HUDEP-2 (cell line): ENCODE data around the gene KLHL8.
A peak's percentile ranks its signal among the peaks of the same experiment; 100 is the strongest.
"Not testable (repeated sequence)": the region's sequence is repeated elsewhere in the genome, so short reads cannot be mapped to it uniquely, and the experiment has no call there.

ENCODE experiments used
- DNase-seq, 76 experiments: peaks; one replicate each; lab custom pipeline; 2025; ENCODE audit not compliant: unreplicated experiment in 76 of 76; lab: John Stamatoyannopoulos, UW

Gene KLHL8

DNA sequence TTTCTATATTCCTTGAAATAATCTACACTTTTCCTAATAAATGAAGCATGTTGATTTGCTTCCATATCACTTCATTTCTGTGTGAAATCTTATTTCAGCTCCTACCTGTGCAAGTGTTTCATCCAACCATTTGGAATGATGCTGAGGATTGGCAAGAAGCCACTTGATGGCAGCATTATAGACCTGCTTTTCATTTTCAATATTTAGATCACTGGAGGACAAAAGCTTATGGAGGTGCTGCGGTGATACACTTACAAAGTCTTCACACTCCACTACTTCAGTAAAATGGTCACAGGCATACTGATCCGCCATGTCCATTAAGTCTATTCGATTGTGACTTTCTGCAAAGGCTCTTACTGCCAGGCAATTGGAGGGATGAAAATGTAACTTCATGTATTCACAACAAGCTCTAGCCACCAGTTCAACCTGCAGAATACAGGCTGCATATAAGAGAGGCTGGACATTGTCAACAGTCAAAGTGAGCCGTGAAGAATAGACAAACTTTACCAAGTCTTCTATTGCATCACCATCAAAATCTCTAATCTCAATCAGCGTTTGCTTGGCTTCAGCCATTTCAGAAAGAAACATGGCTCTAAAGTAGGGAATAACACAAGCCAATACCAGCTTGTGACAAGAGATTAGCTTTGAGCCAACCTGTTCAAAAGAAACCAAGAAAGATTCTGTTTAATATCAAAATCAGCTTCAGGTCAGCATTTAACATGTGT lies 35.1 kb downstream of the KLHL8 start:
- no peak for DNase-seq

DNA sequence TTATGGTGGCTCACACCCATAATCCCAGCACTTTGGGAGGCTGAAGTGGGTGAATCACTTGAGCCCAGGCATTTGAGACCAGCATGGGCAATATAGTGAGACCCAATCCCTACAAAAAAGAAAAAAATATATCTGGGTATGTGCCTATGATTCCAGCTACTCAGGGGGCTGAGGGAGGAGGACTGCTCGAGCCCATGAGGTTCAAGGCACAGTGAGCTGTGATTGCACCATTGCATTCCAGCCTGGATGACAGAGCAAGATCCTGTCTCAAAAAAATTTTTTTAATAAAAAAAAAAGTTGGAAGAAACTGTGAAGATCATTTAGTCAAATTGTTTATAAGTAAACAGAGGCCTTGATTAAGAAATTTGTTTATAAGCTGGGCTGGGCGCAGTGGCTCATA lies 39.7 kb downstream of the KLHL8 start:
- DNase-seq: no peak

DNA sequence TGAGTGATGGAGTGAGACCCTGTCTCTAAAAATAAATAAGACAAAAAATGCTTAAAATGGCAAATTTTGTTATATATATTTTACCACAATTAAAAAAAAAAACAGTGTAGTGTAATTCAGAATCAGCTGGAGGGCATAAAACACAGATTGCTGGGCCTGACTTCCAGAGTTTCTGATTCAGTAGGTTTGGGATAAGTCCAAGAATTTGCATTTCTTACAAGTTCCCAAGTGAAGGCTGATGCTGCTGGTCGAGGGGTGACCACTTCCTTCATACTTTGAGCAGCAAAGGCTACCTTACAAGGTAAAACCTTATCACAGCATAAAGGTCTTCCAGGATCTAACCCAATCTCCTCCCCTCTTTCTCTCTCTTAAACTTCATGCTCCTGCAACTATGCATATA lies 40.7 kb downstream of the KLHL8 start:
- DNase-seq: no peak

DNA sequence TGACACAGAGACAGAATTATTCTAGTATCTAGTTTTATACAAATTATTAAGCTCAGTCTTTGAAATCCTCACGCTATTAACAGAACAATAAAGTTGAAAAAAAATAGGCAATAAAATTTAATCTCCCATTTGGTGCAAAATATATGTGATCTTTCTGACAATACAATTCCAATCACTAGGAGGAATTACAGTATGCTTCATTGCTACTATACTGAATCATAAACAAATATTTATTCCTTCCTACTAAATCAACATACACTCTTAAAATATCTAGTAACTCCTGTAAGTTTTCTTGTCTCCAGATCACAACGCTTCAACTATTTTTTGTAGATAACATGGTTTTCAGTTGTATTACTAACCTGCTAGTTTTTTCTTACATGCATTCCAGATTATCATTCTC lies 45.7 kb downstream of the KLHL8 start:
- no peak for DNase-seq

DNA sequence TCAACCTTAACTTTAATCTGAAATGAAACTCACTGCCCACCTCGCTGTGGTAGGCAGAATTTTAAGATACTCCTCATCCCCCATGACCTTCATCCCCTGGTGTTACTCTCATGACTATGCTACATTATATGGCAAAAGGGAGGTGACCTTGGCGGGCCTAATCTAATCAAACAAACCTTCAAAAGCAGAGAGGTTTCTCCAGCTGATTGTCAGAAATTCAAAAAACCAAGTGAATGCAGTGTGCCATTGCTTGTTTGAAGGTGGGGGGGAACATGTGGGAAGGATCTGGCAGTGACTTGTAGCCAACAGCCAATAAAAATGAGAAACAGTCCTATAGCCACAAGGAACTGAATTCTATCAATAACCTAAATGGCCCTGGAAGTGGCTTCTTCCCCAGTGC lies 48.5 kb downstream of the KLHL8 start:
- DNase-seq: no peak

DNA sequence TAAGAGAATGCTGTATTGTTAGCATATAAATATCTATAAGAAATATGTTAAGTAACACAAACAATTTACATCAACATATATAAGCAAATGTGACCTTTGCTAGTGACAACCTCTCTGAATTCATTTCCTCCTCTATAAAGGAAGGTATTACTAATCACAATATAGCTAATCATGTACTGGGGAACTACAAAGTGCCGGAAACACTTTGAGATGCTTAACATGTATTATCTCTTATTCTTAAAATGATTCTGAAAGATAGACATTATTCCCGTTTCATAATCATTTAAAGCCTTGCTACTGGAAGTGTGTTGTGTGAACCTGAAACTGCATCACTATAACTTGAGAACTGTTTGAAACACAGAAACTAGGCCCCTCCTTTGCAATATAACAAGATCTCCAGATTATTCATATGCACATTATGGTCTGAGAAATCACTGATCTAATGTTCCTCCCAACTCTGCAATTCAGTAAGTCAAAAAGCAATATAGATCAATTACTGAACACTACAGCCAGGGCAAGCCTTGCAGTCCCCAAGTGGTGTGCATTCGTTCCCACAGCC lies 54.0 kb downstream of the KLHL8 start:
- no peak for DNase-seq

DNA sequence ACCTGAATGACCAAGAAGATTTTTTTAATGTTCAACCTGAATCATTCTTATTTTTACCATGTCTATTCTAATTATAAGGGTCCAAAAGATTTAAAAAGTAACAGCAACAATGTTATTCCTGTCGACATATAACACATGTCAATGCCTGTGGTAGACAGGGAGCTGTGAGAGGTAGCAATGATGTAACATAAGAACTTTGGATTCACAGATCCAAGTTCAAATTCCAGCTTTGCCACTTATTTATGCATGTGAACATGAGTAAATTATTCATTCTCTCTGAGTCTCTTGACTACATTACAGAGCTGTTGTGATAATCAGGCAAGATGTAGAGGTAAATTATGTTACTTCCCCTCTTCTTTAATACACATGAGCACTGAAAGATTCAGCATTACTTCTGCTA lies 54.5 kb downstream of the KLHL8 start:
- no peak for DNase-seq

DNA sequence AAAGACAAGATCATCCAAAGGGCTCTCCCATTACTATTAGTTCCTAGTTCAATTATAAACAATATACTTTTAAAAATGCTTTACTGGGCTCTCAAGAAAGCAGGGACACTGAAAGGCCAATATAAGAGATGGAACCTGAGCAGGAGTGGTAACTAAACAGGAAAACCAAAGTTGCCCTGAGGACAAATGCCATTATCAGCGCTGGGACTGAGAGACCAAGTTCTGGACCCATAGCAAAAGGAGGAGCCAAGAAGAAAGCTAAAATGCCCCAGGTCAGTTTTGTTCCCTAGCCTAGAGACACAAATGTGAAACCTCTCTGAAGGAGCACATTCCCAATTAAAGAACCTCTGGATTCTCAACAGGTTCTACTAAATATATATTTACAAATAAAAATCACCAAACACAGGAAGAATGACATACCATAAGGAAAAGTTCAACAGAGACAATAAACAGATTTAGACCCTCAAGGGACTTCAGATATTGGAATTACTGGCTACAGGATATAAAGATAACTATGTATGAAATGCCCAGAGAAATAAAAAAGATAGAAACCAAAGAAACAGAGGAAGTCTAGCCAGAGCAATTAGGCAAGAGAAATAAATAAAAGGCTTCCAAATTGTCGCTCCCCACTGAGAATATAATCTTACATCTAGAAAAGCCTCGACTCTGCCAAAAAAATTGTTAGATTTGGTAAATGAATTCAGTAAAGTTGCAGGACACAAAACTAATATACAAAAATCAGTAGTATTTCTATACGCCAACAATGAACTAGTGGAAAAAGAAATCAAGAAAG lies 67.1 kb downstream of the KLHL8 start:
- no peak for DNase-seq

DNA sequence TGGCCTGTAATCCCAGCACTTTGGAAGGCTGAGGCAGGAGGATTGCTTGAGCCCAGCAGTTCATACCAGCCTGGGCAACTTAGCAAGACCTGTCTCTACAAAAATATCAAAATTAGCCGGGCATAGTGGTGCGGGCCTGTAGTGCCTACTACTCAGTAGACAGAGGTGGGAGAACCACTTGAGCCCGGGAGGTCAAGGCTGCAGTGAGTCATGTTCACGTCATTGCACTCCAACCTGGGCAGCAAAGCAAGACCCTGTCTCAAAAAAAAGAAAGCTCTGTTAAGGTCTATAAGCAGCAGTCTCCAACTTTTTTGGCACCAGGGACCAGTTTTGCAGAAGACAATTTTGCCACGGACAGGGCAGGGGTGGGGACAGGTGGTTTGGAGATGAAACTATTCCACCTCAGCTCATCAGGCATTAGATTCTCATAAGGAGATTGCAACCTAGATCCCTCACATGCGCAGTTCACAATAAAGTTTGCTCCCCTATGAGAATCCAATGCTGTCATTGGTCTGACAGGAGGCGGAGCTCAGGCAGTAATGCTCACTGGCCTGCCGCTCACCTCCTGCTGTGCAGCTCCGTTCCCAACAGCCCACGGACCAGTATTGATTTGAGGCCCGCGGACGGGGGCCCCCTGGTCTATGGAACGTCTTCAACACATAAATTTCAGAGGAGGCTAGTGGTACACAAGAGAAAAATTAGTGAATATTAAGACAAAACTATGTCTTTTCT lies 67.9 kb downstream of the KLHL8 start:
- DNase-seq: no peak

DNA sequence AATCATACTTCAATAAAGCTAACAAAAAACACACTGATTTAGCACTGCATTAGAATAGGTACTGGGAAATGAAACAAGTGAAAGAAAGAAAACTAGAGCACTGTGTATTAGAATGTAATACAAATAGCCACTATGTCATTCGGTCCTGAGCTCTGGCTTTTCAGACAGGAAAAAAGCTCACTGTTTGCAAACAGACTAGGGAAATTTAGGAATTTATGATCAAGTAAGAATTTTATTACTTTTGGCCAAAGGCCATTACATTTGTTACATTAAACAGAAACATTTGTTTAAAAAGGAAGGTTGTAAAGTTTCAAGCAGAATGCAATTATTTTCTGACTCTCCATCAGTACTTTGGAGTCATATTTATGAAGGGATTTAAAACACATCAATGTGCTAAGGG lies 68.7 kb downstream of the KLHL8 start:
- no peak for DNase-seq

DNA sequence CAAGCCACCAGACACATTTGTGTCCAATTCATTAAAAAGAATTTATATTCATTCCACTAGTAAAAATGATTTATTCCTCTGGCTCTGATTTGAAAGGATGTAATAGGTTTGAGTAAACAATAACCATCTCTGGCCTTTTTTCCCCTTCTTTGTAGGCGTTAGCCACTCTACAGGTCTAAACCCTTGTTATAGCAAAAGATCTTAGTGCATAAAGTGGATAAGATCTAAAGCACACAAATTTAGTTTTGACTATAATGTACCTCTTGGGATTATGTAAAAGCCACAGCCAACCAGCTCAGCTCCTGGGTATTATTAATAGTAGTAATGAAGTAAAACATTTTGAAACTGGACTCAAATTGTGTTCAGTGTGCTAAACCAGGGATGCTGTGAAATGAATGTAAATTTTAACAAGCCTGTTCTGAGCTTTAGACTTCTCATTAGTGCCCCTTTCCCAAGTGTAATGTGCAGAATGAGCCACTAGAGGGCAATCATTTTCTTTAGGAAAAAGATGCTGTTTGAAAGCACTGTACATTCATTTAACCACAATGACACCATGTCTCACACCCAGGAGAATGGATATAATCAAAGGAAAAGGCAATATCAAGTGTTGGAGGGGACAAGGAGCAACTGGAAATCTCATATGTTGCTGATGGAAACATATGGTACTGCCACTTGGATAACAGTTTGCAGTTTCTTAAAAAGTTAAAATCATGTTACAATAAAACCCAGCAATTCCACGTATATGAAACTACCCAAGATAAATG lies 69.7 kb downstream of the KLHL8 start:
- DNase-seq: peak in 59 of 76 experiments; percentile 1 to 79 (median 50)

DNA sequence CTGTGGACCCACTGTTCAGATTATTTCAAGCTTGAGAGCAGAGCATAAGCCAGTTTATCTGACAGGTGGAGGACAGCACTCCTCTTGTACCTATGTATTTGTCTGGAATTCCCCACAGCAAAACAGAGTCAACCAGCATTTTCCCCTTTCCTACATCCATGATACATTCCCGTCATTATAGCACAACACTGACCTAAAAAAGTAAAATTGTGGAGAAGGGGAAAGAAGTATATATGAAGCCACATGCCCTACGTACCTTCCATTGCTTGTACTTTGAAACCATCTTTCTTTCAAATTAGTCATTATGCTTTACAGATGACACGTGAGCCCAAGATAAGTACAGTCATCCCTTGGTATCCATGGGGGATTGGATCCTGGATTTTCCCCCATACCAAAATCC lies 73.3 kb downstream of the KLHL8 start:
- no peak for DNase-seq

DNA sequence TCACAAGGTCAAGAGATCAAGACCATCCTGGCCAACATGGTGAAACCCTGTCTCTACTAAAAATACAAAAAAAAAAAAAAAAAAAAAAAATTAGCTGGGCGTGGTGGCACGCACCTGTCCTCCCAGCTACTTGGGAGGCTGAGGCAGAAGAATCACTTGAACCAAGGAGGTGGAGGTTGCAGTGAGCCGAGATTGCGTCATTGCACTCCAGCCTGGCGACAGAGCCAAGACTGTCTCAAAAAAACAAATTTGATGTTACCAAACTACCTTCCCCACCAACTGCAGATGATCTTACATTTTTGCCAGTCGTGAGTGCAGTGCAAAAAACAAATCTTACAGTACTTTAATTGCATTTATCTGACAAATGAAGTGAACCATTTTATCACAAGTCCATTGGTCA lies 74.5 kb downstream of the KLHL8 start:
- not testable (repeated sequence) for DNase-seq

DNA sequence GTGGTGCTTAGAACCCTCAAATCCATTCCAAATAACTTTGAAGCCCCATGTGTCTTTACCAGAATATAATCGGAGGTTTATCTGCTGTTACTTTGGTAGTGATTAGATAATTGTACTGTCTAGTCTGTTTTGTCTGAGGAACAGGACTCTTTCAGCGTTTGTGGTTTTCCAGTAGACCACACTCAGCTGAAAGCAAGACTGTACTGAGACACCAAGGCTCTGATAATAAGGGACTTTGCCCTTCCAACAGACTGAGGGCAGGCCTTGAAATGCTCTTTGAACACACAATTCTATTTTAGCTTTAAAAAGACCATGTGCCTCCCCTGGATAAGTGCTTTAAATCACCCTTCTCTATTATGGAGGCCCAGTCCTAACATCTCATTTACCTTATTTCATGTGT lies 76.1 kb downstream of the KLHL8 start:
- DNase-seq: peak in 13 of 76 experiments; percentile 3 to 35 (median 17)

DNA sequence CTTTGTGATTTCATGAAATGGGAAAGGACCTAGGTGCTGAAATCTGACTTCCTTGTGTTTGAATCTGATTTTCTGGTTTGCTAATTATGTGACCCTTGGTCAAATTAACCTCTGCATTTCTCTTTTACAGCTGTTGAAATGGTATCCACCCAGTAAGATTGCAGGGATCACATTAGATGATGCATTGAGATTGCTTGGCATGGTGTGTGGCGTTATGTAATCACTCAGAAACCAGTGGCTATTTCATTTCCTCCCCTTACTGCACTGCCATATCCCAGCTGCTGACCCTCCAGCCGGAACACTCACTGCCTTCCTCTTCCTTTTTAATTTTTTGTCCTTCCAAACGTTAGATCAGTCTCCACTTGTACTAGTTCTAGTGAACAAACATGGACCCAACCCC lies 79.0 kb downstream of the KLHL8 start:
- DNase-seq: no peak

DNA sequence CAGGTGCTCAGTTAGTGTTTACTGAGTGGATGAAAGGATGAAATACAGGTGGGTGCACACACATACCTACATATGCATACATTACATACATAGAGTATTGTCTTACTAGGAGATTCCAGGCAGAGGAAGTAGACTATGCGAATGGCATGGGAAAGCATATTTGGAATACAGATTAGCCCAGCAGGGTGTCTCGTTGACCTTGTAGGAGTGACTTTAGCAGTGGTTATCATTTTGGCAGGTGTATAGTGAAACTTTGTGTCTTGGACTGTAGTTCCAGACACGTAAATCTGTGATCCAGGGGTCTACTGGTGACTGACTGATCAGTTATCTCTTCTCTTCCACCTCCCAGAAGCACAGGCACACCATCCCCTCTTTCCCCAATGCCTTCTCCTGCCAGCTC lies 86.3 kb downstream of the KLHL8 start:
- DNase-seq: no peak

DNA sequence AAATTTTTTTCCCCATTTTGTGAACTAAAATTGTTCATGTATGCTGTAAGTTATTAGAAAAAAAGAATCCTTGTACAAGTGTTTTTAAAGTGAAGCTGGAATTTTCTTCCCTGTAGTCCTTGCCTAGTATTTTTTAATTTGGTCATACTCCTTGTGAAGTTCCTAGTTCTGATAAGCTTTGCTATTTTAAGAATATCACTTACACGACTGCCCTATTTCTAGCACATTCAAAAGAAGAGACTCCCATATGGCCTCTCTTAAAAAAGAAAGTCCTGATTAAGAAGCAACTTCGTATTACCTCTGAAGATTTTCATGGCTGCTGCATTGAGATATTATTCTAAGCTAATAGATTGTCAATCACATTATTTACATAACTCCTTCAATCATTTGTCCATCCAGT lies 87.2 kb downstream of the KLHL8 start:
- no peak for DNase-seq

DNA sequence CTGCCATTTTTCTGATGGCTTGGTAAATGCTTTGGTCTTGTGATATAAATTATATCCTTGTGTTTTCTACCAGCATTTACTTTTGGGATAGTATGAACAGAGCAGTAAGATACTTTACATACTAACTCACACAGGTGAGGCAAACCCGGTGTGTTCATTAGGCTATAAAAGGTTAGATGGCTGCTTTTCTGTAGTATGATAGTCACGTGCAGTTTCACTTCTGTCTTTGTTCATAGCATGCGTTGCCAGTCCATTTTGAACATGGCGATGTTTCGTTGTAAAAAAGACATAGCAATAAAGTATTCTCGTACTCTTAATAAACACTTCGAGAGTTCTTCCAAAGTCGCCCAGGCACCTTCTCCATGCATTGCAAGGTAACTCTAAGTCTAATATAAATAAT lies 88.4 kb downstream of the KLHL8 start:
- DNase-seq: no peak

DNA sequence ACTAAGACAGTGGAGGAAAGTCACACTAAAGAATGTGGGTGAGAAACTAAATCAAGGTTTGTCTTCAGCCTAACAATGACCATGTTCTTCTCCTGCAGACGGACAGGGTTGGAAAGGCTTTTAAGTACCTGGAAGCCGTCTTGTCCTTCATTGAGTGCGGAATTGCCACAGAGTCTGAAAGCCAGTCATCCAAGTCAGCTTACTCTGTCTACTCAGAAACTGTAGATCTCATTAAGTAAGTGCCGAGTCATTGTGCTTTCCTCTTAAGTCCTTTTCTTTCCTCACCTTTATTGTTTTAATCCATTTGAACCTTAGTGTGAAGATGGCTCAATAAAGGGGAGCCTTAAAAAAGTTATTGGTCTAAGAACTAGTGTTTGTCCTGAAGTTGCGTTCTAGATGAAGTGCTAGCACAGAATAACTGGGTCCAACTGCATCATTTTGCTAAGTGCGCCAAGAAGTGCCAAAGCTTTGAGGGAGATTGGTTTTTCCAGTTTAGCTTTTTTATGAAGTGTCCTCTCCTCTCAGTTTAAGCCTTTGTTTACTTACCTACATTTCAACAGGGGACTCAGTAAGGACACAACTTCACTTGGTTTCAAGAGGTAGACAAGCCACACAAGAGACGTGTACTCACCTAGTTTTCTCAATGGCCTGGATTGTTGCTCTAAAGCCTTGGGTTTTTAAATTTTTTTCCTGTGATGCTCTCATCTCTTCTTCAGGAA lies 89.3 kb downstream of the KLHL8 start:
- DNase-seq: no peak

DNA sequence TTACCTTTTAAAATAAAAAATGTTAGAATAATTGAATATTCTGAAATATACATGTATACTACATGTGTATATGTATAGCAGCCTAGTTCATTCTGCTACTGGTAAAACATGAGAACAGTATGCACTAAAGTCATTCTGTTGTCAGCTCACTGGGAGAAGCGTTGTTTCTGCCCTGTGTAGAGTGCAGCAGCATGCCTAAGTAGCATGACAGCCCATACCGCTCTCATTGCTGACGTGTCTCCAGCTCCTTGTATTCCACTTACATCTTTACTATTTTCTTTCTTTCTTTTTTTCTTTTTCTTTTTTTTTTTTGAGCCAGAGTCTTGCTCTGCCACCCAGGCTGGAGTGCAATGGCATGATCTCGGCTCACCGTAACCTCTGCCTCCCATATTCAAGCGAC lies 90.7 kb downstream of the KLHL8 start:
- no peak for DNase-seq
